ENCODE measurements around the gene HHATL.

Gene HHATL

GRCh38 chr3:42660898-42661297 lies 41.7 kb downstream of the HHATL start:
- DNase-seq (ENCODE audit: low read depth), result no peak
- no peak for TF ChIP-seq CTCF (conservative IDR thresholded peaks at IDR 0.05; ENCODE audit: low read depth, low read length)
- H3K4me3 ChIP-seq (ENCODE audit: low read length), result no peak overlapping the region

- no peak for DNase-seq (ENCODE audit: low read depth)
- H3K4me3 ChIP-seq (ENCODE audit: low read length), result no peak overlapping the region
- no peak for TF ChIP-seq CTCF (conservative IDR thresholded peaks at IDR 0.05; ENCODE audit: low read depth, low read length)
These were observed 42.4 kb downstream of the HHATL start for GRCh38 chr3:42660131-42660715.

- DNase-seq (ENCODE audit: low read depth), result no peak
- TF ChIP-seq CTCF (conservative IDR thresholded peaks at IDR 0.05; ENCODE audit: low read depth, low read length), result no peak
- no peak overlapping the region for H3K4me3 ChIP-seq (ENCODE audit: low read length)
These were observed 43.0 kb downstream of the HHATL start for GRCh38 chr3:42659451-42660130.

- H3K4me3 ChIP-seq (ENCODE audit: low read length), result no peak overlapping the region
- TF ChIP-seq CTCF (conservative IDR thresholded peaks at IDR 0.05; ENCODE audit: low read depth, low read length), result no peak
- no peak for DNase-seq (ENCODE audit: low read depth)
These were observed 43.7 kb downstream of the HHATL start for GRCh38 chr3:42658771-42659390.

DNA sequence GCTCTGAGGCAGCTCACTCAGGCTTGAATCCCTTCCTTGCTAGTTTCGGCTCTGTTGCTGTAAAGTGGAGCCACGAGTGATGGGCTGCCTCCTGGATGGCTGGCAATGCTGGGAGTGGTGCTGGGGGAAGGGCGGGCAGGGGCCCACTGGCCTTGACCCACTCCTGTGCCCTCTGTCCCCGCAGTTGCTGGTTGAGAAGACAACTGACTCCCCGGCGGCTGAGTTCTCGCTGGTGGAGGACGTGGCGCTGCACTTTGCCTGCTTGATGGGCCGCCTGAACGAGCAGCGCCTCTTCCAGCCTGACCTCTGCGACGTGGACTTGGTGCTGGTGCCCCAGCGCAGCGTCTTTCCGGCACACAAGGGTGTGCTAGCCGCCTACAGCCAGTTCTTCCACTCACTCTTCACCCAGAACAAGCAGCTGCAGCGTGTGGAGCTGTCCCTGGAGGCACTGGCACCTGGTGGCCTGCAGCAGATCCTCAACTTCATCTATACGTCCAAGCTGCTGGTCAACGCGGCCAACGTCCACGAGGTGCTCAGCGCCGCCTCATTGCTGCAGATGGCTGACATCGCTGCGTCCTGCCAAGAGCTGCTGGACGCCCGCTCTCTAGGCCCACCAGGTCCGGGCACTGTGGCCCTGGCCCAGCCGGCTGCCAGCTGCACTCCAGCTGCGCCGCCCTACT lies 44.4 kb downstream of the HHATL start:
- TF ChIP-seq CTCF (conservative IDR thresholded peaks at IDR 0.05; ENCODE audit: low read depth, low read length), result no peak
- H3K4me3 ChIP-seq (ENCODE audit: low read length), result no peak overlapping the region
- no peak for DNase-seq (ENCODE audit: low read depth)

DNA sequence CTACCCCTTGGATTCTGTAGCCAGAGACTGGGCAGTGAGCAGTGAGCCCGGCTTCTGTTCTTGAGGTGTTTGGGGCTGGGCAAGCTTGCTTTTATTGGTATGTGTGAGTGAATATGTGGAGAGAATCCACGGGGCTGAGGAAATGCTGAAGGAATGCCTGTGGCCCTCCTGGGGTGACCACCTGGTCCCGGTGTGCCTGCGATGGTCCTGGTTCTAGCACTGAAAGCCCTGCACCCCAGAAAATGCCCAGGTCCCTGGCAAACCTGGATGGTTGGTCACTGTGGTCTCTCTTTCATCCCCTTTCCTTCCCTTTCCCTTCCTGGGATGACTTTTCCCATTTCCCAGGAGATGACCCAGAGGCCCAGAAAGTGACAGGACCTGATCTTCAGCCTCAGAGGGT lies 44.9 kb downstream of the HHATL start:
- H3K4me3 ChIP-seq (ENCODE audit: low read length), result no peak overlapping the region
- TF ChIP-seq CTCF (conservative IDR thresholded peaks at IDR 0.05; ENCODE audit: low read depth, low read length), result no peak

More for the DNA sequence above, 44.9 kb downstream of the HHATL start:
- no peak for DNase-seq (ENCODE audit: low read depth)
